DND-41 (cell line): ENCODE results near the gene SLC38A10.

Source experiments
- ATAC-seq: fragments of 200-7000 bp; cut with Tn5 transposase; 3 replicates; pipeline ENCODE4 v1.9.1; 2021; ENCODE audit warnings: low read depth; ENCODE audit not compliant: insufficient read depth
- DNase-seq: peaks from one replicate; pipeline ENCODE4 v3.0.0-alpha.2; 2020
- H2AFZ ChIP-seq: 2 replicates; pipeline ENCODE4 v1.6.0; 2012; ENCODE audit warnings: low read depth, low read length
- H3K27ac ChIP-seq: 2 replicates; pipeline ENCODE4 v1.5.1; 2012; ENCODE audit warnings: low read length, inconsistent platforms
- H3K27me3 ChIP-seq: fragments of 200-600 bp; sonication (generic); 2 replicates; pipeline ENCODE4 v1.6.0; 2012; ENCODE audit warnings: low read length, mild to moderate bottlenecking, inconsistent platforms; ENCODE audit not compliant: insufficient read depth, poor library complexity
- H3K36me3 ChIP-seq: 2 replicates; pipeline ENCODE4 v1.5.1; 2012; ENCODE audit warnings: low read length, inconsistent platforms; ENCODE audit not compliant: insufficient read depth
- H3K4me1 ChIP-seq: 2 replicates; pipeline ENCODE4 v1.5.1; 2012; ENCODE audit warnings: mild to moderate bottlenecking, low read length; ENCODE audit not compliant: insufficient read depth
- H3K4me2 ChIP-seq: 2 replicates; pipeline ENCODE4 v1.6.0; 2012; ENCODE audit warnings: mild to moderate bottlenecking, moderate library complexity, low read length, inconsistent platforms; ENCODE audit not compliant: insufficient read depth
- H3K4me3 ChIP-seq, 2 experiments: fragments of 200-600 bp in 1 of 2; shearing (Covaris generic) in 1 of 2; 2 replicates each; pipeline ENCODE4 v1.5.1; 2012 to 2016; ENCODE audit warnings: inconsistent platforms in 2 of 2, low read length in 2 of 2, mild to moderate bottlenecking in 2 of 2, low read depth in 1 of 2, moderate library complexity in 1 of 2
- H3K79me2 ChIP-seq: 2 replicates; pipeline ENCODE4 v1.6.0; 2012; ENCODE audit warnings: low read length, inconsistent platforms; ENCODE audit not compliant: insufficient read depth
- H3K9ac ChIP-seq: 2 replicates; pipeline ENCODE4 v1.6.0; 2012; ENCODE audit warnings: low read depth, mild to moderate bottlenecking, inconsistent platforms, low read length, moderate library complexity
- H3K9me3 ChIP-seq: 2 replicates; pipeline ENCODE4 v1.5.1; 2012; ENCODE audit warnings: low read length, moderate library complexity, mild to moderate bottlenecking, inconsistent platforms; ENCODE audit not compliant: insufficient read depth, severe bottlenecking
- H4K20me1 ChIP-seq: 2 replicates; pipeline ENCODE4 v1.6.0; 2012; ENCODE audit warnings: low read length; ENCODE audit not compliant: insufficient read depth
- EZH2 ChIP-seq: IDR thresholded peaks from 3 replicates; pipeline ENCODE4 v1.6.1; 2012; ENCODE audit warnings: borderline replicate concordance, low read depth, mild to moderate bottlenecking, moderate library complexity, low read length, inconsistent platforms; ENCODE audit not compliant: severe bottlenecking
- TF ChIP-seq, protein P1 (sequence below): IDR thresholded peaks from 2 replicates; pipeline ENCODE4 v1.5.1; 2012; ENCODE audit warnings: borderline replicate concordance, low read length, moderate library complexity, mild to moderate bottlenecking; ENCODE audit not compliant: poor library complexity, severe bottlenecking; ENCODE audit errors: extremely low read depth

SLC38A10 gene

DNA sequence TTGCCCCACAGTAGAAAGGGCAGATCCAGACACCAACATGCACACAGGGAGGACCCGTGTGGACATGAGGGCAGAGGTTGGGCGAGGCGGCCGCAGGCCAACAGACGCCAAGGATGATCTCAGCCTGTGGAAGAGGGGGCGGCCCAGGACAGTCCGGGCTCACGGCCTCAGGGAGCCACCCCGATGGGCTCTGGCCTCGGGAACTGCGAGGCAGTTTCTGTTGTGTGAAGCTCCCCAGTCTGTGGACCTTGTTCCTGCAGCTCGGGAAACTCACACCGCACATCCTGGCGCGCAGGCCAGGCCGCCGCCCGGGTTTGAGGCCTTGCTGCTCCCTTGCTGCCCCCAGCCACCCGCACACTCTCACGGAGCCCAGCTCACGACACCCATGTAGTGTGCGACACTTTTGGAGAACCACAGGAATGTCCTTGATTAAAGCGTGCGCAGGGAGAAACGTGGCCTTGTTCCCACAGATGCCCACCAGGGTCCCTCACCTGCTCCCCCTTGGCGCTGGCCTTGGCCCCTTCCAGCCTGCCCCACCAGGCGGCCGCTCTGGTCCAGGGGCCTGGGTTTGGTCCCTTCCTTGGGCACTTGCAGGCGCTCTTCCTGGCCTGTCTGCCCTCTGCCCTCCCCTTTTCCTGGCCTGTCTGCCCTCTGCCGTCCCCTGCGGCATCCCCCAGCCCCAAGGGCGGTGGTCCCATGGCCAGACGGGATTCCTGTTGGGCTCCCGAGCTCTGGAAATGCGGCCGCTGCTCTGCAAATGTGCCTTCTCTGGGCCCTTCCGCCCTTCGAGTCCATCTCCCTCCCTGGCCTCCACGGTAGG lies 9.3 kb upstream of the SLC38A10 start:
- no peak overlapping the region for H2AFZ ChIP-seq
- no peak for TF ChIP-seq EZH2
- TF ChIP-seq, protein P1, sequence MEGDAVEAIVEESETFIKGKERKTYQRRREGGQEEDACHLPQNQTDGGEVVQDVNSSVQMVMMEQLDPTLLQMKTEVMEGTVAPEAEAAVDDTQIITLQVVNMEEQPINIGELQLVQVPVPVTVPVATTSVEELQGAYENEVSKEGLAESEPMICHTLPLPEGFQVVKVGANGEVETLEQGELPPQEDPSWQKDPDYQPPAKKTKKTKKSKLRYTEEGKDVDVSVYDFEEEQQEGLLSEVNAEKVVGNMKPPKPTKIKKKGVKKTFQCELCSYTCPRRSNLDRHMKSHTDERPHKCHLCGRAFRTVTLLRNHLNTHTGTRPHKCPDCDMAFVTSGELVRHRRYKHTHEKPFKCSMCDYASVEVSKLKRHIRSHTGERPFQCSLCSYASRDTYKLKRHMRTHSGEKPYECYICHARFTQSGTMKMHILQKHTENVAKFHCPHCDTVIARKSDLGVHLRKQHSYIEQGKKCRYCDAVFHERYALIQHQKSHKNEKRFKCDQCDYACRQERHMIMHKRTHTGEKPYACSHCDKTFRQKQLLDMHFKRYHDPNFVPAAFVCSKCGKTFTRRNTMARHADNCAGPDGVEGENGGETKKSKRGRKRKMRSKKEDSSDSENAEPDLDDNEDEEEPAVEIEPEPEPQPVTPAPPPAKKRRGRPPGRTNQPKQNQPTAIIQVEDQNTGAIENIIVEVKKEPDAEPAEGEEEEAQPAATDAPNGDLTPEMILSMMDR: no peak

GRCh38 chr17:81303385-81303784 lies 8.3 kb upstream of the SLC38A10 start:
- DNase-seq: no peak
- H3K4me3 ChIP-seq: no peak overlapping the region
- no peak overlapping the region for H3K27ac ChIP-seq
- no peak overlapping the region for H2AFZ ChIP-seq
- H3K4me1 ChIP-seq: no peaks in the 10 kb centered on the region
- no peaks in the 10 kb centered on the region; the same call in 1 of the 2 replicates for H4K20me1 ChIP-seq
- no peak overlapping the region for H3K9ac ChIP-seq
- ATAC-seq: no peak
- H3K36me3 ChIP-seq: no peaks in the 10 kb centered on the region
- H3K9me3 ChIP-seq: no peaks in the 10 kb centered on the region
- H3K79me2 ChIP-seq: no peaks in the 10 kb centered on the region
- no peak overlapping the region for H3K4me2 ChIP-seq
- TF ChIP-seq, protein P1: no peak
- TF ChIP-seq EZH2: no peak
- H3K27me3 ChIP-seq: no peaks in the 10 kb centered on the region

More for the DNA sequence above, 9.3 kb upstream of the SLC38A10 start:
- Histone ChIP-seq H3K27ac (no peak overlapping the region), H3K4me3 (no peak overlapping the region), H3K4me1 (no peaks in the 10 kb centered on the region), H3K79me2 (no peaks in the 10 kb centered on the region), H4K20me1 (no peaks in the 10 kb centered on the region; the same call in 1 of the 2 replicates), H3K4me2 (no peak overlapping the region), H3K9ac (no peak overlapping the region), H3K36me3 (no peaks in the 10 kb centered on the region), H3K9me3 (no peaks in the 10 kb centered on the region), H3K27me3 (no peaks in the 10 kb centered on the region)
- DNase-seq (no peak), ATAC-seq (no peak)

DNA sequence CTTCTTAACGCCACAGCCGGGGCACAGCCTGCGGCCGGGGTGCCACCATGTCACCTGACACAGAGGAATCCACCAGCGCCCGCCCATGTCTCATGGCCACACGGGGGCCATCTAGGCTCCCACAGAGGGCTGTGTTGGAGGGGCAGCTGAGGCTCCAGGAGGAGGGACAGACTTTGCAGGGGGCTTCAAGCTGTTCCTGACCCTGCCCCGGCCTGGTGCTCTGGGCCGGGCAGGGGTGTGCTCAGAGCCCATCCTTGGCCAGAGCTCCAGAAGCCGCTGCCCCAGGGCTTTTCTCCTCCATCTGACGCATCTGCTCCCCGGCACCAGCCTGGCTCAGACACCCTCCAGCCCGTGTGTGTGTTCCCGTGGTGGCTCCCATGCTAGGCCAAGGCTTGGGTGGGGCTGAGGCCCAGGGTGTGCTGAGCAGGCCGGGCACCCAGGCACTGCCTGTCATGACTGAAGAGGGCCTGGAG lies 7.8 kb upstream of the SLC38A10 start:
- ATAC-seq (no peak), DNase-seq (no peak)
- no peak overlapping the region for H3K27ac ChIP-seq
- H3K4me3 ChIP-seq: no peak overlapping the region
- H4K20me1 ChIP-seq: no peaks in the 10 kb centered on the region; the same call in 1 of the 2 replicates
- H3K79me2 ChIP-seq: no peaks in the 10 kb centered on the region
- H3K4me2 ChIP-seq: no peak overlapping the region
- H2AFZ ChIP-seq: no peak overlapping the region
- H3K9me3 ChIP-seq: no peaks in the 10 kb centered on the region
- H3K36me3 ChIP-seq: no peaks in the 10 kb centered on the region
- H3K9ac ChIP-seq: no peak overlapping the region
- no peaks in the 10 kb centered on the region for H3K4me1 ChIP-seq
- no peaks in the 10 kb centered on the region for H3K27me3 ChIP-seq
- no peak for TF ChIP-seq EZH2
- TF ChIP-seq, protein P1: no peak
